GM20000 (cell line): ENCODE results near the gene CNTN4.
A peak's percentile ranks its signal among the peaks of the same experiment; 100 is the strongest.

Experiments
- DNase-seq: peaks from one replicate; pipeline ENCODE4 v3.0.0; 2012; ENCODE audit warnings: low spot score
- CTCF ChIP-seq: IDR thresholded peaks from 2 replicates; pipeline ENCODE4 v1.5.1; 2012; ENCODE audit warnings: mild to moderate bottlenecking, control low read depth; ENCODE audit errors: extremely low read depth, missing control alignments

CNTN4 gene

GRCh38 chr3:2741516-2741915 lies 642.9 kb downstream of the CNTN4 start:
- no peak for TF ChIP-seq CTCF
- DNase-seq: no peak

GRCh38 chr3:2765002-2765579 lies 666.4 kb downstream of the CNTN4 start:
- TF ChIP-seq CTCF: no peak
- peak; percentile 8 for DNase-seq

GRCh38 chr3:2770451-2770850 lies 671.8 kb downstream of the CNTN4 start:
- no peak for DNase-seq
- no peak for TF ChIP-seq CTCF

- no peak for TF ChIP-seq CTCF
- no peak for DNase-seq
Observed at GRCh38 chr3:2771193-2771592, 672.5 kb downstream of the CNTN4 start.

- TF ChIP-seq CTCF: no peak
- no peak for DNase-seq
Observed at GRCh38 chr3:2771741-2772140, 673.1 kb downstream of the CNTN4 start.

- TF ChIP-seq CTCF: no peak
- no peak for DNase-seq
Observed at GRCh38 chr3:2772803-2773202, 674.1 kb downstream of the CNTN4 start.

GRCh38 chr3:2774481-2775249 lies 676.0 kb downstream of the CNTN4 start:
- no peak for TF ChIP-seq CTCF
- no peak for DNase-seq
